HG03103 (cell line): Measurements from ENCODE around the gene SBF2.

ENCODE experiments used
- ATAC-seq: cut with Tn5 transposase; IDR thresholded peaks from one replicate; pipeline ENCODE4 v1.9.1; 2021; ENCODE audit warnings: low read depth; ENCODE audit not compliant: unreplicated experiment

The SBF2 gene

GRCh38 chr11:10293423-10294289, at the start of gene SBF2:
Gene SBF2 (minus strand): TSS chr11:10294219. CDS start chr11:10294069, 150 bp downstream.
- peak; percentile 39 for ATAC-seq

GRCh38 chr11:10338287-10338686, 44.3 kb upstream of the SBF2 start:
- no peak for ATAC-seq

GRCh38 chr11:10333490-10333889, 39.5 kb upstream of the SBF2 start:
- ATAC-seq, result no peak

GRCh38 chr11:10331548-10332289, 37.7 kb upstream of the SBF2 start:
- ATAC-seq, result no peak

GRCh38 chr11:10329935-10330334, 35.9 kb upstream of the SBF2 start:
- ATAC-seq, result no peak

GRCh38 chr11:10329356-10329755, 35.3 kb upstream of the SBF2 start:
- no peak for ATAC-seq

- no peak for ATAC-seq
These were observed 34.5 kb upstream of the SBF2 start for GRCh38 chr11:10328314-10329098.

GRCh38 chr11:10327254-10327653, 33.2 kb upstream of the SBF2 start:
- ATAC-seq, result no peak

GRCh38 chr11:10326012-10326964, 32.3 kb upstream of the SBF2 start:
- no peak for ATAC-seq

GRCh38 chr11:10325277-10326011, 31.4 kb upstream of the SBF2 start:
- ATAC-seq, result no peak

GRCh38 chr11:10324474-10324873, 30.5 kb upstream of the SBF2 start:
- no peak for ATAC-seq

GRCh38 chr11:10323793-10324170, 29.8 kb upstream of the SBF2 start:
- no peak for ATAC-seq

GRCh38 chr11:10322830-10323792, 29.1 kb upstream of the SBF2 start:
- no peak for ATAC-seq

- no peak for ATAC-seq
These were observed 28.4 kb upstream of the SBF2 start for GRCh38 chr11:10322401-10322800.

- ATAC-seq, result no peak
These were observed 26.9 kb upstream of the SBF2 start for GRCh38 chr11:10320736-10321465.

- ATAC-seq, result no peak
These were observed 25.9 kb upstream of the SBF2 start for GRCh38 chr11:10319702-10320558.

GRCh38 chr11:10318527-10318802, 24.4 kb upstream of the SBF2 start:
- ATAC-seq, result no peak
